C1 segment of cervical spinal cord (tissue), 14 donors: ENCODE data around the gene PDZRN3.

Source experiments
- DNase-seq, 14 donors: peaks; one replicate each; lab custom pipeline; 2025; lab: John Stamatoyannopoulos, UW

Gene PDZRN3

GRCh38 chr3:73426606-73427005 lies 198.1 kb downstream of the PDZRN3 start:
- DNase-seq: no peak

- no peak for DNase-seq
Measured at GRCh38 chr3:73423116-73423515, 201.6 kb downstream of the PDZRN3 start.

DNA sequence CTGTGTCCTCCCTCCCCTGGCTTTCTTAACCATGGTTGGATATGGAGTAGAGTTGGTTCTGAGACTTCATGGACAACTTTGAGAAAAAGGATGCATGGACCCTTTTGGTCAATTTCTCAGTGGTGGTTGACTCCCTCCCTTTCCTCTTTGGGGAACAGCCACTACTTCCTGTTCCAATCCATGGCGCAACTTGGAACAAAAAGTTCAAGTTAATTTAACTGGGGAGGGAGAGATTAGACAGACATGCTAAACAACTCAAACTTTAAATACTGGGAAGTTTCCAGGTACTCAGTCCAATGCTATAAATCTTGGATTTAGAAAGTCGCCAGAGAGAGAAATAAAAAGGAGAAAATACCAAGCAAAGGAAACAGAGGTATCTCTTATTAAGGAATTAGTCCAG lies 202.2 kb downstream of the PDZRN3 start:
- DNase-seq: no peak

- no peak for DNase-seq
Measured at GRCh38 chr3:73419942-73420341, 204.8 kb downstream of the PDZRN3 start.

DNA sequence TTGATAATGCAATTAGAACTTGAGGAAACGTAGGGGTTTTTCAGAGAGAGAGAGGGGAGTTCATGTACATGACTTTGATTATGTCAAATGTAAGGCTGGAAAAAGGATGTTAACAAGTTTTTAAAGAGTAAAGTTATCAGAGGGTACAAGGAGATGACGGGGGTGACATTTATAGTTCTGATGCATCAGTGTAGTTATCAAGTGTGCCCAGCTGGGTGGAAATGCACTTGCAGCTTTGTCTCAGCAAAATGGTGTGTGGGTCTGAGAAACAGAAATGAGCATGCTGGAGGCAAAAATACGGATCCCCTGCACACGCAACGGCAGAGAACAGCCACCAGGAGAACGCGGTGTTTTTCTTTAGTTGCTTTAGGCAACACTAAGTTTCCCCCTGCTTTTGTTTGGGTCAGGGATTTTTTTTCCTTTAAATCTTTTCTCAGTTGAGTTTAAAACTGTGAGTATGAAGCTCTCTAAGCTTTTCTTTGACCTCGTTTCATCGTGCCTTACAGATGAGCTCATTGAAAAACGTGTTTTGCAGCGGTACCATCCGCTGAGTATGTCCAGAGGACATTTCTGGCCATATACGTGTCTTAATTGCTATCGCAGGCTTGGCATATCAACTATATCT lies 205.4 kb downstream of the PDZRN3 start:
- no peak for DNase-seq

DNA sequence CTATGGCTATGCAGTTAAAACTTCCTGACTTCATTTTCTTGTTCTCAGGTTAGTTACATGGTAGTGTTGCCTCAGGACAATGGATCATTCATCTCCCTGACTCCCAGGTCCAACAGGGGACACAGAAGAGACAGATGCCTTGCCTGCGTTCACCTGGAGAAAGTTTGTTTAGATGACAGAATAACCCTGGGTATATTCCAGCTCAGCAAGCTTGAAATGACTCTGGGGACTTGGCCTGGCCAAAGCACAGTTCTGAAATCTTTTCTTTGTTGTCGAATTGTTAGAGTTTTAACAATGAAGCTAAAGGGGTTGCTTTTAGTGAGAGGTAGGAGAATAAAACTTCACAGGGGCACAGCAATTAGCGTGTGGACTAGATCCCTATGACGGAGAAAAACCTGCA lies 206.1 kb downstream of the PDZRN3 start:
- no peak for DNase-seq

- DNase-seq: no peak
Measured at GRCh38 chr3:73415118-73415517, 209.6 kb downstream of the PDZRN3 start.

GRCh38 chr3:73413619-73414018 lies 211.1 kb downstream of the PDZRN3 start:
- DNase-seq: no peak

GRCh38 chr3:73411993-73412392 lies 212.7 kb downstream of the PDZRN3 start:
- no peak for DNase-seq

DNA sequence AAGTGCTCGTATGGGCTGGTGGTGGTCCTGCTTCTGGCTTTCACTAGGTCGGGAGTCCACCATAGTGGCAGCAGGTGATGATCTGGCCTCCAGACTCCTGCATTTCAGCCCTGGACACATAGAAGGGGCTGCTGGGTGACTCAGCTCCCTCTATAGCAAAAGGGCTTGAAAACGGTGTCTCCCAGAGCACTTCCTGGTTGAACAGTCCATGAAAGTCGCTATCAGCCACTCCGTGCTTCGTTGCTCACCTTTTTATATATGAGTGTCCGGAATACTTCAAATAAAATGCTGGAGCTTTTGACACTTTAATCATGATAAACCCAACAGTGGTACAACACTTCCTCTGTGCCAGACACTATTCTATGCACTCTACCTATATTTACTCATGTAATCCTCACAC lies 213.2 kb downstream of the PDZRN3 start:
- DNase-seq: no peak

- no peak for DNase-seq
Measured at GRCh38 chr3:73409138-73409763, 215.5 kb downstream of the PDZRN3 start.

DNA sequence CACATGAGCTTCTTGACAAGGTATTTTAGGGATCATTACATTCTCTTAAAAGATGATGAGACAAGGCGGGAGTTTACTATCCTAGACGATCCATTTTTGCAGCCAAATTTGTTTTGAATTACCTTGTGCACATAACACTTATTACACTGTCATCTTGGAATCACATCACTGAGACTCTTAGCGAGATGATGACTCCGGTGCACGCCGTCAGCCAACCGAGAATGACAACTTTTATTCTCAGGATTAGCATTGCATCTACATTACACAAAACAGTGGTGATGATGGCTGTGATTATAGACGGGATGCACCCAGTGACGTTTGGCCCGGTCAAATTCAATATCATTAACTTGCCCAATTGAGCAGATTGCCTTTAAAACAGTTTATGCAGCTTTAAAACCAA lies 216.1 kb downstream of the PDZRN3 start:
- no peak for DNase-seq

DNA sequence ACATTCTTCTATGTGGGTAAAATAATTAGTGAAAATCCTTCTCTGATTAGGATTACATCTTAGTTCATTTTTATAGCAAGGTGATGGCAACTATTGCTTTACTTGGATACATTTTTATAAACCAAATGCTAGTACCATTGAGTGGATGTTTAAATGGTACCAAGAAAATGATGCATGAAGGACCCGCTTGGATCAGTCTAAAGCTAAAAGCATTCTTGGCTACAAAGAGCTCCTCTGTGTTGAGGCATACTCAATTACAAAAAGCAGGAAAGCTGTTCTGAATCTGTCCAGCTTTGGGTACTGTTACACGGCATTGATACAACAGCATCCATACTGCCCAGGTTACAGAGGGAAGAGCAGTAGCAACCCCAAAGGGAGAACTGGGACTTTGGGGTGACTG lies 217.2 kb downstream of the PDZRN3 start:
- no peak for DNase-seq

DNA sequence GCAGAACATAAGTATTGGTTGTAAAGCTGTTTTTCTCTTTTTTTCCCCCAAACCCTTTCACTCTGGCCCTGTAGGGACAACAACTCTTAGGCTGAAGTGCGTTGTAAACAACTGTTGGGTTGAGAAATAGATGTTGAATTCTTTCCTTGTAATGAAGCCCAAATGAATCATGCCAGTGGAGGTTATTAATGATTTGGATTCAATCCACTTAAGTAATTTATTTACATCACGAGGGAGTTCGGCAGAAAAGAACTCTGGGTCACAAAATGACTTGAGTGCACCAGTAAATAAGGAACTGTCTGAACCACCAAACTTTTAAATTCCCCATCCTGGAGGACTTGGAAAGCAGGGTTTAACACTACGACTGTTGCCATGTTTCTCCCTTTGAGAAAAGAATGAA lies 218.9 kb downstream of the PDZRN3 start:
- no peak for DNase-seq

DNA sequence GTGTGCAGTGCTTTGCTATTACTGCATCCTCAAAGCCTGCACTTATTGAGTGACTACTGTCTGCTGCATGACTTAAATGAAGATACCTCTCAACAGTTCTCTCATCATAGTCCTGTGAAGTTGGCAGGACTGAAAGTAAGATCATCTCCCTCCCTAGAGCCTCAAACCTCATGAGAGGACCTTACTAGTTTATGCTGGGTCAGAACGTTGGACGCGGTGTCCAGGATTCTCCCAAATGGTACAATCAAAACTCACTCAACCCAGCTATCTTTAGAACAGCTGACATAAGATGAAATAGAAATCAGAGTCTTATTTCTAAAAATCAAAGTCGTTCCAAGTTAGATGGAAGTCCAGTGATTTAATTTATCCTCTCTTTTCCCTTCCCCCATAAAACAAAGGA lies 219.7 kb downstream of the PDZRN3 start:
- no peak for DNase-seq

- no peak for DNase-seq
Measured at GRCh38 chr3:73404435-73404834, 220.3 kb downstream of the PDZRN3 start.

DNA sequence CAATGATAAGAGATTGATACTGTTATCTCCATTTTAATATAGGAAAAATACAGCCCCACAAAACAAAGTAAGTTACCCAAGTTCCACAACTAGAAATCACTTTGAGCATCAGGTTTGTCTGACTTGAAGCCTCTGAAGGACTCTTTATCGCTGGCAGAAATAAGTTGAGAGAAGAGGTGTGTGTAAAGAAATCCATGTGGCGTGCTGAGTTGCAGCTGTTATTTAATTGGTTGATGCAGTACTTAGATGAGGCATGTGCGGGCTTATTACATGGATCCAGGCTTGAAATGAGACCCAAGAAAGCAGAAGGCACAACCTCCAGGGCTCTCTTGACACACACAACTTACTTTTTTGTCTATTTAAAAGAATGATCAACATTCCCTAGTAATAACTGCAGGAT lies 221.3 kb downstream of the PDZRN3 start:
- no peak for DNase-seq

DNA sequence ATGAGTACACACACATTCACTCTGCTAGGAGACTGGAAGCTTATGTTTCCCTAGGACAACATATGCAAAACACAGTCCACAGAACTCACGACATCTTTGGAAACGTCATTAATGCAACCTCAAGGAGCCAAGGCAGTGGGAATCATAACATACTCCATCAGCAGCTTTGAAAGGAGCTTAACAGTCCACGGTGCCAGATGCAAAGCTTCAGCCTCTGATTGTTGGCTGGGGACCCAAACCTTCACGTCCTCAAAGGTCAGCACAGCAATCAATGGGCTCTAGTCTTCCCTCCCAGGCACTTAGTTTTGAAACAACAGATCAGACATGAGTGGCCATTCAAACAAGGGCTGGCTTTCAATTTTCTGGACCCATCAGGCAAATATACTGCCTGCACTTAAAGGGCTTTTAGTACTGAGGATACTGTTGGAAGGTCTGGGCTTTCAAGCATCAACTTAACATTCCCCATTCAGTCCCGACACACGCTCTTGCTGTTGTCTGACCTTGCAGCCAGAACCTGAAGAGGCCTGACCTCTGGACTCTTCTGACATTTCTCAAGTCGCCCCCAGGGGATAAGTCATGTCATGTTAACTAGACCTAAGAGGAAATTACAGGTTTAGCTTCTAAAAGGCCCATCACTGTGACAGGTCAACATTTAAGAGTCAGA lies 223.0 kb downstream of the PDZRN3 start:
- DNase-seq: no peak

- DNase-seq: no peak
Measured at GRCh38 chr3:73401059-73401458, 223.7 kb downstream of the PDZRN3 start.

- no peak for DNase-seq
Measured at GRCh38 chr3:73399666-73400253, 225.0 kb downstream of the PDZRN3 start.

GRCh38 chr3:73399106-73399505 lies 225.6 kb downstream of the PDZRN3 start:
- DNase-seq: no peak

DNA sequence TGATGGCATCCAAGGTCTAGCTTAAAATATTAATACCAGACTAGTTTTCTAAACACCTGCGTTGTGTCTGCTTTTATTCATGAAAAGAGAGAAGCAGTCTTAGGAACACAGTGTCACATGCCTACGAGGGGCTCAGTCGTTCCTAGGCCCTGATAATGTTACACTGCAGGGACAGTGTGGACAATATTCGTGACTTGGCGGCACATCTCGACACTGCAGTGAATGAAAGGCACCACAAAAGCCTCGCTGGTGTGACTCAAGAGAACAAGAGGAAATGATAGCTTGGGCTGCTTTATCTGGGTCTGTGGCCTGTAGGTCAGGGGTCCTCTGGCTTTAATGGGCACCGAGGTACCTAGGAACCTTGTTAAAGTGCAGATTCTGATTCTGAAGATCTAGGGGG lies 226.7 kb downstream of the PDZRN3 start:
- DNase-seq: no peak

DNA sequence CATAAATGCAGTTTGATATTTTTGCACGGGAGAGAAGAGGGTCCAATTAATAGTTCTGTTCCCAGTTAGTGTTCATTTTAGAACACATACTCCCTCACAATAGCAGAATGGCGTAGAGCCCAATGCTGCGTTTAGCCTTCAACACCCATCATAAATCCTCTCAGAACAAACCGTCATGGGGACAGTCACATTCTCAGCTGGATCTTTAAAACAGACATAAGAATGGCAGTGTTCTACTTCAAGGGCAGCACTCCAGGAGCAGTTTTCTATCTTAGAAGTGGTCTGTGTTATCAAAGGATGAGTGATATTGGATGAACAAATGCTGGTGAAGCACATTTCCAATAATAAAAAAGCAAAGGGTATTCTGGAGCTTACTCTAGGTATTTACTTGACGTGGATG lies 230.5 kb downstream of the PDZRN3 start:
- DNase-seq: no peak
